Mononuclear cell (primary cell): ENCODE data around the gene HCCS. TPM values are rescaled to one million over a fixed set of nuclear protein-coding genes. Genes with fewer than 3 reads are reported as not detected.
A peak's percentile ranks its signal among the peaks of the same experiment; 100 is the strongest.

Source experiments
- H3K27me3 ChIP-seq: 2 replicates; pipeline ENCODE4 v1.6.0; 2011; ENCODE audit warnings: low read length, control low read depth; ENCODE audit not compliant: insufficient read depth
- H3K4me1 ChIP-seq: 2 replicates; pipeline ENCODE4 v1.5.1; 2011; ENCODE audit warnings: mild to moderate bottlenecking, low read length, control low read depth; ENCODE audit not compliant: insufficient read depth
- H3K4me3 ChIP-seq: 2 replicates; pipeline ENCODE4 v1.5.1; 2011; ENCODE audit warnings: mild to moderate bottlenecking, low read length, moderate library complexity
- H3K9me3 ChIP-seq: 2 replicates; pipeline ENCODE4 v1.5.1; 2011; ENCODE audit warnings: low read depth, mild to moderate bottlenecking, control low read depth, low read length
- total RNA-seq: library from RNA; depleted of rRNA; stranded (reverse); fragments of >200 nt; gene quantifications from one replicate; pipeline ENCODE4 v1.2.3, GENCODE V29; 2012

HCCS gene
- total RNA-seq: 3.9 TPM

GRCh38 chrX:11111037-11111851, at the start of gene HCCS:
HCCS (plus strand) TSS chrX:11111332; CDS start chrX:11112061, 729 bp downstream.
- Histone ChIP-seq H3K9me3 (no peaks in the 10 kb centered on the region), H3K27me3 (no peaks in the 10 kb centered on the region)

GRCh38 chrX:11064276-11064675, 46.9 kb upstream of the HCCS start:
- H3K9me3 ChIP-seq: no peaks in the 10 kb centered on the region
- H3K4me3 ChIP-seq: no peak overlapping the region
- H3K27me3 ChIP-seq: no peaks in the 10 kb centered on the region
- H3K4me1 ChIP-seq: no peaks in the 10 kb centered on the region

More at GRCh38 chrX:11111037-11111851, at the start of gene HCCS:
- H3K4me3 ChIP-seq: peak within 1 kb of the TSS; percentile 62
- peaks cover 33% of the 10 kb centered on the region for H3K4me1 ChIP-seq

GRCh38 chrX:11064851-11065600, 46.1 kb upstream of the HCCS start:
- no peaks in the 10 kb centered on the region for H3K9me3 ChIP-seq
- H3K4me1 ChIP-seq: no peaks in the 10 kb centered on the region
- H3K27me3 ChIP-seq: no peaks in the 10 kb centered on the region
- H3K4me3 ChIP-seq: no peak overlapping the region

GRCh38 chrX:11066812-11067211, 44.3 kb upstream of the HCCS start:
- Histone ChIP-seq H3K4me1 (no peaks in the 10 kb centered on the region), H3K4me3 (no peak overlapping the region), H3K27me3 (no peaks in the 10 kb centered on the region), H3K9me3 (no peaks in the 10 kb centered on the region)

- Histone ChIP-seq H3K4me3 (no peak overlapping the region), H3K4me1 (no peaks in the 10 kb centered on the region), H3K27me3 (no peaks in the 10 kb centered on the region), H3K9me3 (no peaks in the 10 kb centered on the region)
Observed at GRCh38 chrX:11073381-11073780, 37.8 kb upstream of the HCCS start.

- H3K4me1 ChIP-seq: no peaks in the 10 kb centered on the region
- H3K27me3 ChIP-seq: no peaks in the 10 kb centered on the region
- no peaks in the 10 kb centered on the region for H3K9me3 ChIP-seq
- H3K4me3 ChIP-seq: no peak overlapping the region
Observed at GRCh38 chrX:11080741-11081305, 30.3 kb upstream of the HCCS start.

GRCh38 chrX:11081511-11081910, 29.6 kb upstream of the HCCS start:
- H3K4me1 ChIP-seq: no peaks in the 10 kb centered on the region
- H3K4me3 ChIP-seq: no peak overlapping the region
- H3K9me3 ChIP-seq: no peaks in the 10 kb centered on the region
- H3K27me3 ChIP-seq: no peaks in the 10 kb centered on the region

GRCh38 chrX:11085305-11085704, 25.8 kb upstream of the HCCS start:
- H3K4me1 ChIP-seq: no peaks in the 10 kb centered on the region
- peaks cover 4% of the 10 kb centered on the region for H3K9me3 ChIP-seq
- no peak overlapping the region for H3K4me3 ChIP-seq
- H3K27me3 ChIP-seq: no peaks in the 10 kb centered on the region

- Histone ChIP-seq H3K9me3 (peaks cover 4% of the 10 kb centered on the region), H3K4me3 (no peak overlapping the region), H3K4me1 (no peaks in the 10 kb centered on the region), H3K27me3 (no peaks in the 10 kb centered on the region)
Observed at GRCh38 chrX:11089802-11090201, 21.3 kb upstream of the HCCS start.

- Histone ChIP-seq H3K27me3 (no peaks in the 10 kb centered on the region), H3K9me3 (no peaks in the 10 kb centered on the region), H3K4me3 (no peak overlapping the region), H3K4me1 (no peaks in the 10 kb centered on the region)
Observed at GRCh38 chrX:11097933-11098332, 13.2 kb upstream of the HCCS start.

- Histone ChIP-seq H3K4me3 (no peak overlapping the region), H3K27me3 (no peaks in the 10 kb centered on the region), H3K4me1 (no peaks in the 10 kb centered on the region), H3K9me3 (no peaks in the 10 kb centered on the region)
Observed at GRCh38 chrX:11099465-11099864, 11.7 kb upstream of the HCCS start.

- Histone ChIP-seq H3K4me3 (no peak overlapping the region), H3K27me3 (no peaks in the 10 kb centered on the region), H3K9me3 (no peaks in the 10 kb centered on the region), H3K4me1 (no peaks in the 10 kb centered on the region)
Observed at GRCh38 chrX:11100281-11101035, 10.7 kb upstream of the HCCS start.

- no peak overlapping the region for H3K4me3 ChIP-seq
Observed at GRCh38 chrX:11103006-11103405, 8.1 kb upstream of the HCCS start.

GRCh38 chrX:11103751-11104150, 7.4 kb upstream of the HCCS start:
- no peaks in the 10 kb centered on the region for H3K27me3 ChIP-seq
- H3K4me3 ChIP-seq: no peak overlapping the region
- no peaks in the 10 kb centered on the region for H3K4me1 ChIP-seq
- no peaks in the 10 kb centered on the region for H3K9me3 ChIP-seq

More at GRCh38 chrX:11103006-11103405, 8.1 kb upstream of the HCCS start:
- Histone ChIP-seq H3K4me1 (no peaks in the 10 kb centered on the region), H3K9me3 (no peaks in the 10 kb centered on the region), H3K27me3 (no peaks in the 10 kb centered on the region)

GRCh38 chrX:11105080-11105479, 6.1 kb upstream of the HCCS start:
- no peaks in the 10 kb centered on the region for H3K9me3 ChIP-seq
- H3K4me1 ChIP-seq: no peaks in the 10 kb centered on the region
- no peak overlapping the region for H3K4me3 ChIP-seq
- no peaks in the 10 kb centered on the region for H3K27me3 ChIP-seq
